Measurements from ENCODE around the gene SMG9. TPM values are rescaled to one million over a fixed set of nuclear protein-coding genes. Genes with fewer than 3 reads are reported as not detected.

The SMG9 gene
- total RNA-seq, 1 experiment from 2014 or later = 52.2 TPM

- no peak overlapping the region for H3K4me2 ChIP-seq (ENCODE audit: insufficient read depth, insufficient read length, low read length)
- no peak overlapping the region for H3K9ac ChIP-seq (ENCODE audit: extremely low read depth, insufficient read length, low read length)
- H4K5ac ChIP-seq (ENCODE audit: insufficient read length, low read depth, low read length) = no peak overlapping the region
- H3K79me1 ChIP-seq (ENCODE audit: insufficient read depth, low read depth, low read length, poor library complexity, severe bottlenecking) = no peaks in the 10 kb centered on the region
- H3K18ac ChIP-seq (ENCODE audit: insufficient read length, low read depth, low read length) = no peak overlapping the region
- Mint-ChIP-seq H3K9me3 (no peaks in the 10 kb centered on the region; a peak in 1 of 5 replicates), H3K4me1 (peaks cover 22 to 29% of the 10 kb centered on the region in 2 experiments), H3K27ac (no peak overlapping the region), H3K4me3 (no peak overlapping the region), H3K27me3 (ENCODE audit: low read depth) (peaks cover 18% of the 10 kb centered on the region), H3K36me3 (ENCODE audit: insufficient read depth in 1 of 3, low read depth in 3 of 3) (no peaks in the 10 kb centered on the region; a peak in 1 of 7 replicates)
- H2AFZ ChIP-seq (ENCODE audit: low read length) = no peak overlapping the region
- no peaks in the 10 kb centered on the region for H4K20me1 ChIP-seq (ENCODE audit: control insufficient read depth, insufficient read depth, insufficient read length)
- WGBS (ENCODE audit: extremely low coverage, insufficient read length, low lambda C conversion rate) = no CpG with 5 or more reads among the region's 24 CpGs
- H3K4ac ChIP-seq (ENCODE audit: low read depth, low read length) = no peak overlapping the region
- H3K14ac ChIP-seq (ENCODE audit: insufficient read depth, low read length) = no peak overlapping the region
- H3K56ac ChIP-seq (ENCODE audit: insufficient read length, low read depth, low read length) = no peak overlapping the region
- no peaks in the 10 kb centered on the region for H3K9me3 ChIP-seq (ENCODE audit: control insufficient read depth, low read depth, low read length)
- no peaks in the 10 kb centered on the region for H3K23me2 ChIP-seq (ENCODE audit: insufficient read length, low read depth, low read length, poor library complexity, severe bottlenecking)
- no peak overlapping the region for H2BK12ac ChIP-seq (ENCODE audit: insufficient read length, low read depth, low read length)
- H3K4me1 ChIP-seq (ENCODE audit: insufficient read depth, low read length) = peaks cover 1% of the 10 kb centered on the region; the same call in 1 of the 2 replicates
- no peak overlapping the region for H2BK15ac ChIP-seq (ENCODE audit: low read depth, low read length)
- no peak overlapping the region for H2BK5ac ChIP-seq (ENCODE audit: insufficient read length, low read length)
- H2AK5ac ChIP-seq (ENCODE audit: insufficient read length, low read length) = no peak overlapping the region
- H3T11ph ChIP-seq (ENCODE audit: low read length) = no peak overlapping the region
- TF ChIP-seq CTCF (conservative IDR thresholded peaks at IDR 0.05) = no peak
- no peaks in the 10 kb centered on the region for H3K79me2 ChIP-seq (ENCODE audit: insufficient read depth, low read length)
- H3K27ac ChIP-seq (ENCODE audit: insufficient read length, low read depth, low read length) = no peak overlapping the region
- H2BK20ac ChIP-seq (ENCODE audit: low read depth, low read length, poor library complexity, severe bottlenecking) = no peak overlapping the region
- no peaks in the 10 kb centered on the region for H3K27me3 ChIP-seq (ENCODE audit: insufficient read depth, low read length)
- no peak overlapping the region for H2BK120ac ChIP-seq (ENCODE audit: low read depth, low read length, poor library complexity, severe bottlenecking)
- no peak for DNase-seq
- no peak overlapping the region for H4K91ac ChIP-seq (ENCODE audit: insufficient read length, low read depth, low read length)
- no peak overlapping the region for H4K8ac ChIP-seq (replicated peaks; ENCODE audit: insufficient read length, low read depth, low read length)
- no peak overlapping the region for H3K23ac ChIP-seq (ENCODE audit: insufficient read length, low read depth, low read length)
These were observed 28.0 kb upstream of the SMG9 start for GRCh38 chr19:43782689-43783231.

Measured in H9 (cell line).